Measurements from ENCODE around the gene HSPB2.

- TF ChIP-seq CTCF (conservative IDR thresholded peaks at IDR 0.05 in 1 of 2, IDR thresholded peaks at IDR 0.05 in 1 of 2; ENCODE audit: low read depth in 1 of 2, low read length in 2 of 2) (no peak), EZH2 (IDR thresholded peaks at IDR 0.05; ENCODE audit: low read length, missing control alignments) (no peak)
Measured at GRCh38 chr11:111951565-111951964, 39.0 kb downstream of the HSPB2 start.

Data from fibroblast of lung (primary cell).